H4 (cell line): ENCODE data around the gene COL4A1. TPM values are rescaled to one million over a fixed set of nuclear protein-coding genes. Genes with fewer than 3 reads are reported as not detected.

Experiments
- DNase-seq: peaks from one replicate; pipeline ENCODE4 v3.0.0-alpha.2; 2015; ENCODE audit warnings: low spot score
- total RNA-seq: library from RNA; depleted of rRNA; stranded (reverse); fragments of >200 nt; shearing (Covaris generic); gene quantifications from 2 replicates; pipeline ENCODE4 v1.2.3, GENCODE V29; 2014

Gene COL4A1
- total RNA-seq, 1 experiment from 2014 or later, result 56.1 TPM

- no peak for DNase-seq
These were observed 47.9 kb downstream of the COL4A1 start for GRCh38 chr13:110258876-110259631.

- no peak for DNase-seq
These were observed 49.5 kb downstream of the COL4A1 start for GRCh38 chr13:110257408-110257807.

- no peak for DNase-seq
These were observed 50.6 kb downstream of the COL4A1 start for GRCh38 chr13:110256126-110256905.

GRCh38 chr13:110254751-110255553 lies 52.0 kb downstream of the COL4A1 start:
- DNase-seq, result no peak

GRCh38 chr13:110254151-110254679 lies 52.7 kb downstream of the COL4A1 start:
- no peak for DNase-seq

- no peak for DNase-seq
These were observed 55.7 kb downstream of the COL4A1 start for GRCh38 chr13:110251193-110251819.

- DNase-seq, result peak; percentile 22
These were observed 56.6 kb downstream of the COL4A1 start for GRCh38 chr13:110250258-110250891.

GRCh38 chr13:110249326-110249725 lies 57.6 kb downstream of the COL4A1 start:
- DNase-seq, result no peak

- no peak for DNase-seq
These were observed 58.4 kb downstream of the COL4A1 start for GRCh38 chr13:110248449-110249143.

GRCh38 chr13:110246530-110246929 lies 60.4 kb downstream of the COL4A1 start:
- no peak for DNase-seq

GRCh38 chr13:110245416-110245899 lies 61.5 kb downstream of the COL4A1 start:
- no peak for DNase-seq

GRCh38 chr13:110244976-110245375 lies 62.0 kb downstream of the COL4A1 start:
- no peak for DNase-seq

GRCh38 chr13:110244071-110244830 lies 62.7 kb downstream of the COL4A1 start:
- DNase-seq, result no peak

GRCh38 chr13:110242615-110243014 lies 64.3 kb downstream of the COL4A1 start:
- DNase-seq, result no peak

GRCh38 chr13:110240943-110241342 lies 66.0 kb downstream of the COL4A1 start:
- no peak for DNase-seq

- no peak for DNase-seq
These were observed 66.6 kb downstream of the COL4A1 start for GRCh38 chr13:110240352-110240751.

GRCh38 chr13:110239280-110240125 lies 67.5 kb downstream of the COL4A1 start:
- DNase-seq, result no peak

- DNase-seq, result no peak
These were observed 68.2 kb downstream of the COL4A1 start for GRCh38 chr13:110238818-110239195.
